ENCODE results near the gene TMEM253. TPM values are rescaled to one million over a fixed set of nuclear protein-coding genes. Genes with fewer than 3 reads are reported as not detected.

Gene TMEM253
- total RNA-seq, 1 experiment from 2014 or later = not detected

GRCh38 chr14:21089877-21090193 is 11.0 kb upstream of the TMEM253 start:
- no peak for DNase-seq (ENCODE audit: low read depth)

- DNase-seq (ENCODE audit: low read depth) = no peak
Observed at GRCh38 chr14:21090194-21090939, 10.5 kb upstream of the TMEM253 start.

- no peak for DNase-seq (ENCODE audit: low read depth)
Observed at GRCh38 chr14:21090940-21091663, 9.8 kb upstream of the TMEM253 start.

- DNase-seq (ENCODE audit: low read depth) = no peak
Observed at GRCh38 chr14:21091821-21092272, 9.0 kb upstream of the TMEM253 start.

- no peak for DNase-seq (ENCODE audit: low read depth)
Observed at GRCh38 chr14:21092273-21093011, 8.4 kb upstream of the TMEM253 start.

- DNase-seq (ENCODE audit: low read depth) = no peak
Observed at GRCh38 chr14:21093018-21093417, 7.8 kb upstream of the TMEM253 start.

GRCh38 chr14:21093769-21094681 is 6.8 kb upstream of the TMEM253 start:
- no peak for DNase-seq (ENCODE audit: low read depth)

GRCh38 chr14:21095430-21096205 is 5.2 kb upstream of the TMEM253 start:
- DNase-seq (ENCODE audit: low read depth) = peak; percentile 39

- no peak for DNase-seq (ENCODE audit: low read depth)
Observed at GRCh38 chr14:21096438-21096837, 4.4 kb upstream of the TMEM253 start.

GRCh38 chr14:21096978-21097635 is 3.8 kb upstream of the TMEM253 start:
- DNase-seq (ENCODE audit: low read depth) = no peak

- no peak for DNase-seq (ENCODE audit: low read depth)
Observed at GRCh38 chr14:21097636-21098075, 3.2 kb upstream of the TMEM253 start.

- peak; percentile 53 for DNase-seq (ENCODE audit: low read depth)
Observed at GRCh38 chr14:21098076-21098891, 2.6 kb upstream of the TMEM253 start, which contains the start of gene ZNF219. Gene ZNF219, minus strand, starts transcription at chr14:21098655. Its CDS starts 5,064 bp downstream, at chr14:21093591.

- DNase-seq (ENCODE audit: low read depth) = no peak
Observed at GRCh38 chr14:21098892-21099595, 1.8 kb upstream of the TMEM253 start.

GRCh38 chr14:21099596-21099985 is 1.3 kb upstream of the TMEM253 start:
- no peak for DNase-seq (ENCODE audit: low read depth)

- peak; percentile 34 for DNase-seq (ENCODE audit: low read depth)
Observed at GRCh38 chr14:21101802-21102413, 1.0 kb downstream of the TMEM253 start.

GRCh38 chr14:21102521-21103410 is 1.9 kb downstream of the TMEM253 start:
- DNase-seq (ENCODE audit: low read depth) = no peak

- no peak for DNase-seq (ENCODE audit: low read depth)
Observed at GRCh38 chr14:21103411-21103709, 2.5 kb downstream of the TMEM253 start.

All from M059J (cell line).